ENCODE data around the gene NEMP2.

Gene NEMP2

DNA sequence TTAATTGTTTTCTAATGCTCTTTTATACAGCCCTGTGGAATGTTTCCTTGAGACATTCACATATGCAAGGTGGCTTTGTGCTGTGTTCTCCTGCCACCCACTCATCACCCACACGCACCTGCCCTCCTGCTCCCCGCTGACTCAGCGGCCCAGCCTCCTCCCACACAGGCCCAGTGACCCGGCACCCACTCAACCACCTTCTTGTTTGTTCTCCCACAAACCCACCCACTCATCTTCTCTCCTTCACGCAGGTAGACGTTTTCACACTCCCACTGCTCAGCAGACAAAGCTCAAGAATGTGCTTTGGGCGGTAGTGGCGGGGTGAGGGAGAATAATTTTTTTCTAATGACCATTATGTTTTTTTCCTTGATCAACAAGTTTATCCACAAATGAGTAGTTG lies 28.6 kb upstream of the NEMP2 start:
- TF ChIP-seq CTCF (IDR thresholded peaks at IDR 0.05; ENCODE audit: low read depth, low read length, missing control alignments), result no peak
- H3K27ac ChIP-seq, result no peak overlapping the region
- H3K27me3 ChIP-seq (replicated peaks), result no peaks in the 10 kb centered on the region
- H3K36me3 ChIP-seq (replicated peaks), result no peaks in the 10 kb centered on the region
- in situ Hi-C loops (cut with HindIII; ENCODE audit: low pct_ligation_motif_present, low sequenced_read_pairs), result no loop called here
- DNase-seq, result no peak
- no peak overlapping the region for H3K4me3 ChIP-seq (ENCODE audit: low read depth, low read length)

DNA sequence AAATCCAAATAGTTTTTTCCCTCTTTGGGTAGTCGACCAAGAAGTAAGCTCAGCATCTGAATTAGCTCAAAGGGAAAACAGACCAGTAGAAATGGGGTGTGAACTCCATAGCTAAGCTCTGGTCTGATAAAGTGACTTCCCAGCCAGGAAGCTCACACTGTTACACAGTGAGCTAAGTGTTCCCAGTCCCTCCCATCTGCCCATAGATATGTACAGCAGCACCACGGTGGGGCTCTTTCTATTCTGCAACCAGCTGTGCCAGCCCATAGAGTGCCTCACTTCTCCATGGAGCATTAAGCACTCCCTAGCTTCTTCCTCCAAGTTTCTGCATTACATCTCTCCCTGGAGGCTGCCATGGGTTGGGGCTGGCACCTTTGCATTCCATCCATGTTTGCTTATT lies 27.6 kb upstream of the NEMP2 start:
- no peak overlapping the region for H3K27ac ChIP-seq
- TF ChIP-seq CTCF (IDR thresholded peaks at IDR 0.05; ENCODE audit: low read depth, low read length, missing control alignments), result no peak
- H3K4me3 ChIP-seq (ENCODE audit: low read depth, low read length), result no peak overlapping the region
- DNase-seq, result no peak
- H3K27me3 ChIP-seq (replicated peaks), result no peaks in the 10 kb centered on the region
- H3K36me3 ChIP-seq (replicated peaks), result no peaks in the 10 kb centered on the region
- in situ Hi-C loops (cut with HindIII; ENCODE audit: low pct_ligation_motif_present, low sequenced_read_pairs), result no loop called here

DNA sequence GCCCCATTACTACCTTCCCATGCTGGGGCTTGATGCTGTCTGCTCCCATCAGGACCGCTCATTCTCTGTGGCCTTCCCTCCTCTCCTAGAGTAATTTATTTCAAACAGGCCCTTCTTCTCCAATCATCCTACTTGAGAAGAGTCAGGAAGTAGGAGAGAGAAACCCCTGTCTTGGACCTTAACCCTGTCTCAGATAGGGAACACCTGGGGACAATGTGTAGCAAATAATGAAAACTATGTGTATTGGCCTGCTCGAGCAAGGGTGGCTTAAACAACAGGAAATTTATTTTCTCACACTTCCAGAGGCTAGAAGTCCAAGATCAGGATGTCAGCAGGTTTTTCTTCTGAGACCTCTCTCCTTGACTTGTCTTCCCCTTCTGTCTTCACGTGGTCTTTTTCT lies 26.6 kb upstream of the NEMP2 start:
- no peaks in the 10 kb centered on the region for H3K27me3 ChIP-seq (replicated peaks)
- no peaks in the 10 kb centered on the region for H3K36me3 ChIP-seq (replicated peaks)
- H3K4me3 ChIP-seq (ENCODE audit: low read depth, low read length), result no peak overlapping the region
- no peak overlapping the region for H3K27ac ChIP-seq
- DNase-seq, result no peak
- in situ Hi-C loops (cut with HindIII; ENCODE audit: low pct_ligation_motif_present, low sequenced_read_pairs), result no loop called here
- TF ChIP-seq CTCF (IDR thresholded peaks at IDR 0.05; ENCODE audit: low read depth, low read length, missing control alignments), result no peak

DNA sequence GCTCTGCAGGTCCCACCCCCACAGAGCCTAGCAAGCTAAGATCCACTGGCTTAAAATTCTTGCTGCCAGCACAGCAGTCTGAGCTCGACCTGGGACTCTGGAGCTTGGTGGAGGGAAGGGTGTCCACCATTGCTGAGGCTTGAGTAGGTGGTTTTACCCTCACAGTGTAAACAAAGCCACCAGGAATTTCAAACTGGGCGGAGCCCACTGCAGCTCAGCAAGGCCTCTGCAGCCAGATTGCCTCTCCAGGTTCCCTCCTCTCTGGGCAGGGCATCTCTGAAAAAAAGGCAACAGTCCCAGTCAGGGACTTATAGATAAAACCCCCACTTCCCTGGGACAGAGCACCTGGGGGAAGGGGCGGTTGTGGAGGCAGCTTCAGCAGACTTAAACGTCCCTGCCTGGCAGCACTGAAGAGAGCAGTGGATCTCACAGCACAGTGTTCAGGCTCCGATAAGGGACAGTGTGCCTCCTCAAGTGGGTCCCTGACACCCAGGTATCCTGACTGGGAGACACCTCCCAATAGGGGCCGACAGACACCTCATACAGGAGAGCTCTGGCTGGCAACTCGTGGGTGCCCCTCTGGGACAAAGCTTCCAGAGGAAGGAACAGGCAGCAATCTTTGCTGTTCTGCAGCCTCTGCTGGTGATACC lies 20.0 kb upstream of the NEMP2 start:
- Histone ChIP-seq H3K4me3 (ENCODE audit: low read depth, low read length) (no peak overlapping the region), H3K27me3 (replicated peaks) (no peaks in the 10 kb centered on the region), H3K27ac (no peak overlapping the region), H3K36me3 (replicated peaks) (no peaks in the 10 kb centered on the region)
- in situ Hi-C loops (cut with HindIII; ENCODE audit: low pct_ligation_motif_present, low sequenced_read_pairs), result no loop called here
- DNase-seq, result no peak
- TF ChIP-seq CTCF (IDR thresholded peaks at IDR 0.05; ENCODE audit: low read depth, low read length, missing control alignments), result no peak

DNA sequence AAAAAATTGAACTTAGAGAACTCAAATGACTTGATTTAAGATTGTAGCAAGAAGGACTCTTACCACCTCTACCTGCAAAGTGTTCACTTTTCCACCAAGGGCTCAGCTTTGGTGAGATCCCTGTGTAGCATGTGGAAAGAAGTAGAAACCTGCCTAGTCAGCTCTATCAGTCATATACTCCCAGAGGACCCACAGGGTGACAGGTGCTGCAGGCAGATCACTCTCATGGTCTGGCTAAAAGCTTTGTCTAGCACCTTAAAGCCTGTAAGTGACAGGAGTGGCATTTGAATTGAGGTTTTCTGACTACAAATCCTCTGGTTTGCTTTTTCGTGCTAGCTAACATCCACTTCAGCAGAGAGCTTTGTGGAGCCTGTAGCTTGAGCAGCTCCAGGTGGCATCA lies 18.7 kb upstream of the NEMP2 start:
- in situ Hi-C loops (cut with HindIII; ENCODE audit: low pct_ligation_motif_present, low sequenced_read_pairs), result no loop called here
- no peak for DNase-seq
- no peaks in the 10 kb centered on the region for H3K36me3 ChIP-seq (replicated peaks)
- no peak overlapping the region for H3K27ac ChIP-seq
- no peaks in the 10 kb centered on the region for H3K27me3 ChIP-seq (replicated peaks)
- H3K4me3 ChIP-seq (ENCODE audit: low read depth, low read length), result no peak overlapping the region
- TF ChIP-seq CTCF (IDR thresholded peaks at IDR 0.05; ENCODE audit: low read depth, low read length, missing control alignments), result no peak

- Histone ChIP-seq H3K27me3 (replicated peaks) (no peaks in the 10 kb centered on the region), H3K4me3 (ENCODE audit: low read depth, low read length) (no peak overlapping the region), H3K36me3 (replicated peaks) (no peaks in the 10 kb centered on the region), H3K27ac (no peak overlapping the region)
- no peak for DNase-seq
- in situ Hi-C loops (cut with HindIII; ENCODE audit: low pct_ligation_motif_present, low sequenced_read_pairs), result no loop called here
- TF ChIP-seq CTCF (IDR thresholded peaks at IDR 0.05; ENCODE audit: low read depth, low read length, missing control alignments), result no peak
Observed at GRCh38 chr2:190551928-190552327, 17.4 kb upstream of the NEMP2 start.

Data from brain microvascular endothelial cell (primary cell).